A673 (cell line): Measurements from ENCODE around the gene PDLIM3.

Source experiments
- CTCF ChIP-seq: fragments of 300-800, 200-600 bp; sonication (generic); conservative IDR thresholded peaks from 2 replicates; pipeline ENCODE4 v1.5.1; 2017; ENCODE audit warnings: low read depth, mild to moderate bottlenecking, antibody characterized with exemption, low read length, moderate library complexity, mixed read lengths
- EZH2 ChIP-seq: fragments of 200-600 bp; sonication (generic); IDR thresholded peaks from 2 replicates; pipeline ENCODE4 v1.6.1; 2017; ENCODE audit warnings: borderline replicate concordance, low read depth, mild to moderate bottlenecking, mixed read lengths, antibody characterized with exemption, low read length; ENCODE audit not compliant: poor library complexity, severe bottlenecking

- TF ChIP-seq EZH2: no peak
- TF ChIP-seq CTCF: no peak
Observed at GRCh38 chr4:185534511-185534865, 819 bp downstream of the PDLIM3 start.
